Neural cell (in vitro differentiated cells): ENCODE measurements around the gene DNAJC3.

ENCODE experiments used
- CTCF ChIP-seq: fragments of 450-650 bp; IDR thresholded peaks from 2 replicates; pipeline ENCODE4 v1.5.1; 2014; ENCODE audit warnings: antibody characterized with exemption, mild to moderate bottlenecking, moderate library complexity; ENCODE audit not compliant: poor library complexity, severe bottlenecking
- EP300 ChIP-seq: fragments of 450-650 bp; conservative IDR thresholded peaks from 2 replicates; pipeline ENCODE4 v1.6.1; 2014; ENCODE audit warnings: antibody characterized with exemption, mild to moderate bottlenecking, moderate library complexity; ENCODE audit not compliant: poor library complexity, severe bottlenecking
- EZH2 ChIP-seq: fragments of 200-600, 300-800 bp; shearing (Covaris generic), sonication (generic); IDR thresholded peaks from 2 replicates; pipeline ENCODE4 v1.6.1; 2014; ENCODE audit warnings: antibody characterized with exemption, low read length, borderline replicate concordance, mild to moderate bottlenecking; ENCODE audit not compliant: insufficient read depth, poor library complexity, severe bottlenecking
- MXI1 ChIP-seq: fragments of 450-650 bp; conservative IDR thresholded peaks from 2 replicates; pipeline ENCODE4 v1.6.1; 2014; ENCODE audit warnings: antibody characterized with exemption, mild to moderate bottlenecking; ENCODE audit not compliant: poor library complexity, severe bottlenecking
- POLR2AphosphoS5 ChIP-seq: IDR thresholded peaks from 2 replicates; pipeline ENCODE4 v1.6.1; 2012
- RAD21 ChIP-seq: fragments of 450-650 bp; conservative IDR thresholded peaks from 2 replicates; pipeline ENCODE4 v1.6.1; 2014; ENCODE audit warnings: antibody characterized with exemption, mild to moderate bottlenecking, moderate library complexity
- REST ChIP-seq: IDR thresholded peaks from 2 replicates; pipeline ENCODE4 v1.6.1; 2012; ENCODE audit warnings: borderline replicate concordance
- TAF1 ChIP-seq: IDR thresholded peaks from 2 replicates; pipeline ENCODE4 v1.6.1; 2012; ENCODE audit warnings: low read depth

- TF ChIP-seq REST (no peak), CTCF (no peak), RAD21 (no peak), TAF1 (no peak), EZH2 (no peak), POLR2AphosphoS5 (no peak), EP300 (no peak), MXI1 (no peak)
These were observed 68.8 kb downstream of the DNAJC3 start for GRCh38 chr13:95745752-95746151.
